GM12878 (cell line): ENCODE data around the gene H2AZ1. TPM values are rescaled to one million over a fixed set of nuclear protein-coding genes. Genes with fewer than 3 reads are reported as not detected.

Source experiments
- ASH2L ChIP-seq: fragments of 300-600, 200-600 bp; sonication (generic); IDR thresholded peaks from 2 replicates; pipeline ENCODE4 v1.6.1; 2017; ENCODE audit warnings: low read depth, mild to moderate bottlenecking, borderline replicate concordance
- JUNB ChIP-seq: IDR thresholded peaks from 2 replicates; pipeline ENCODE4 v1.6.1; 2016; ENCODE audit warnings: antibody characterized with exemption, mild to moderate bottlenecking
- PKNOX1 ChIP-seq: fragments of 450-650 bp; IDR thresholded peaks from 2 replicates; pipeline ENCODE4 v1.6.1; 2016; ENCODE audit warnings: mild to moderate bottlenecking
- POLR2A ChIP-seq: IDR thresholded peaks from 2 replicates; pipeline ENCODE4 v1.6.1; 2011; ENCODE audit warnings: low read depth, mild to moderate bottlenecking, low read length
- PRDM15 ChIP-seq: fragments of 450-650 bp; formaldehyde crosslinking; IDR thresholded peaks from 2 replicates; pipeline ENCODE4 v1.4.0; 2020; ENCODE audit warnings: mild to moderate bottlenecking, moderate library complexity
- RELB ChIP-seq: fragments of 450-650 bp; IDR thresholded peaks from 2 replicates; pipeline ENCODE4 v1.6.1; 2017; ENCODE audit warnings: low read depth, mild to moderate bottlenecking, moderate library complexity
- TAF1 ChIP-seq: IDR thresholded peaks from 2 replicates; pipeline ENCODE4 v1.6.1; 2011; ENCODE audit warnings: mild to moderate bottlenecking, low read depth, low read length, borderline replicate concordance
- ZNF274 ChIP-seq: IDR thresholded peaks from one replicate; pipeline ENCODE4 v1.8.0; 2011; ENCODE audit not compliant: insufficient read length, insufficient read depth
- polyA plus RNA-seq, 11 experiments: library from polyadenylated mRNA; depleted of rRNA in 4 of 11; unstranded in 6 of 11; stranded (reverse) in 5 of 11; fragments of >200 nt; fragmentation: Nextera tagmentation in 4 of 11; fragmentation: Illumina TruSeq in 1 of 11; extraction: Ambion mirVana in 4 of 11; extraction: Trizol in 1 of 11; gene quantifications; 1 replicate in 1 of 11; 2 replicates in 10 of 11; pipeline versions ENCODE4 v1.2.1 to v1.2.3, GENCODE V29; 2011 to 2016; ENCODE audit warnings: inconsistent platforms in 2 of 11, missing spikeins in 2 of 11, low read depth in 1 of 11
- total RNA-seq, 4 experiments: library from RNA; depleted of rRNA in 3 of 4; stranded (reverse); fragments of >200 nt in 3 of 4; fragmentation: Illumina TruSeq in 1 of 4; extraction: Trizol in 1 of 4; gene quantifications; 2 replicates each; pipeline versions ENCODE4 v1.2.1 to v1.2.3, GENCODE V29; 2013 to 2021
- TF ChIP-seq, protein P1 (sequence below), 3 experiments: IDR thresholded peaks in 2 of 3; conservative IDR thresholded peaks in 1 of 3; 2 replicates each; pipeline ENCODE4 v1.5.1; 2011; ENCODE audit warnings: low read depth in 3 of 3, low read length in 3 of 3, mild to moderate bottlenecking in 3 of 3, control low read depth in 2 of 3, moderate library complexity in 2 of 3, inconsistent platforms in 1 of 3, mixed read lengths in 1 of 3; ENCODE audit not compliant: control insufficient read depth in 2 of 3, insufficient read depth in 1 of 3; ENCODE audit errors: extremely low read depth in 1 of 3
- TF ChIP-seq, protein P2 (sequence below): fragments of 450-650 bp; IDR thresholded peaks from 2 replicates; pipeline ENCODE4 v1.6.1; 2018; ENCODE audit warnings: mild to moderate bottlenecking, low read depth, moderate library complexity; ENCODE audit not compliant: partially characterized antibody
- TF ChIP-seq, protein P3 (sequence below): fragments of 450-650 bp; IDR thresholded peaks from 2 replicates; pipeline ENCODE4 v1.6.1; 2017; ENCODE audit warnings: borderline replicate concordance

H2AZ1 gene
- total and polyA plus RNA-seq, 10 of the 15 experiments (the other 5 are each of a cell fraction or from before 2014, with no cell fraction given), result 652 to 4,800 (median 898) TPM

- peak; percentile 78 for TF ChIP-seq POLR2A
- TF ChIP-seq PRDM15, result 0 out of 2 replicates have a peak, but pooled peaks have one; percentile 59
- TF ChIP-seq, protein P1, sequence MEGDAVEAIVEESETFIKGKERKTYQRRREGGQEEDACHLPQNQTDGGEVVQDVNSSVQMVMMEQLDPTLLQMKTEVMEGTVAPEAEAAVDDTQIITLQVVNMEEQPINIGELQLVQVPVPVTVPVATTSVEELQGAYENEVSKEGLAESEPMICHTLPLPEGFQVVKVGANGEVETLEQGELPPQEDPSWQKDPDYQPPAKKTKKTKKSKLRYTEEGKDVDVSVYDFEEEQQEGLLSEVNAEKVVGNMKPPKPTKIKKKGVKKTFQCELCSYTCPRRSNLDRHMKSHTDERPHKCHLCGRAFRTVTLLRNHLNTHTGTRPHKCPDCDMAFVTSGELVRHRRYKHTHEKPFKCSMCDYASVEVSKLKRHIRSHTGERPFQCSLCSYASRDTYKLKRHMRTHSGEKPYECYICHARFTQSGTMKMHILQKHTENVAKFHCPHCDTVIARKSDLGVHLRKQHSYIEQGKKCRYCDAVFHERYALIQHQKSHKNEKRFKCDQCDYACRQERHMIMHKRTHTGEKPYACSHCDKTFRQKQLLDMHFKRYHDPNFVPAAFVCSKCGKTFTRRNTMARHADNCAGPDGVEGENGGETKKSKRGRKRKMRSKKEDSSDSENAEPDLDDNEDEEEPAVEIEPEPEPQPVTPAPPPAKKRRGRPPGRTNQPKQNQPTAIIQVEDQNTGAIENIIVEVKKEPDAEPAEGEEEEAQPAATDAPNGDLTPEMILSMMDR (IDR thresholded peaks at IDR 0.05 in 2 of 3, conservative IDR thresholded peaks at IDR 0.05 in 1 of 3; ENCODE audit: control insufficient read depth in 2 of 3, extremely low read depth in 1 of 3, insufficient read depth in 1 of 3, low read depth in 3 of 3, low read length in 3 of 3), result peak; percentile 86 to 94 (median 89)
- peak; percentile 71; the same call in 1 of the 2 replicates for TF ChIP-seq RELB
- TF ChIP-seq TAF1, result no peak
- TF ChIP-seq, protein P2, sequence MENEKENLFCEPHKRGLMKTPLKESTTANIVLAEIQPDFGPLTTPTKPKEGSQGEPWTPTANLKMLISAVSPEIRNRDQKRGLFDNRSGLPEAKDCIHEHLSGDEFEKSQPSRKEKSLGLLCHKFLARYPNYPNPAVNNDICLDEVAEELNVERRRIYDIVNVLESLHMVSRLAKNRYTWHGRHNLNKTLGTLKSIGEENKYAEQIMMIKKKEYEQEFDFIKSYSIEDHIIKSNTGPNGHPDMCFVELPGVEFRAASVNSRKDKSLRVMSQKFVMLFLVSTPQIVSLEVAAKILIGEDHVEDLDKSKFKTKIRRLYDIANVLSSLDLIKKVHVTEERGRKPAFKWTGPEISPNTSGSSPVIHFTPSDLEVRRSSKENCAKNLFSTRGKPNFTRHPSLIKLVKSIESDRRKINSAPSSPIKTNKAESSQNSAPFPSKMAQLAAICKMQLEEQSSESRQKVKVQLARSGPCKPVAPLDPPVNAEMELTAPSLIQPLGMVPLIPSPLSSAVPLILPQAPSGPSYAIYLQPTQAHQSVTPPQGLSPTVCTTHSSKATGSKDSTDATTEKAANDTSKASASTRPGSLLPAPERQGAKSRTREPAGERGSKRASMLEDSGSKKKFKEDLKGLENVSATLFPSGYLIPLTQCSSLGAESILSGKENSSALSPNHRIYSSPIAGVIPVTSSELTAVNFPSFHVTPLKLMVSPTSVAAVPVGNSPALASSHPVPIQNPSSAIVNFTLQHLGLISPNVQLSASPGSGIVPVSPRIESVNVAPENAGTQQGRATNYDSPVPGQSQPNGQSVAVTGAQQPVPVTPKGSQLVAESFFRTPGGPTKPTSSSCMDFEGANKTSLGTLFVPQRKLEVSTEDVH, result no peak
- TF ChIP-seq, protein P3, sequence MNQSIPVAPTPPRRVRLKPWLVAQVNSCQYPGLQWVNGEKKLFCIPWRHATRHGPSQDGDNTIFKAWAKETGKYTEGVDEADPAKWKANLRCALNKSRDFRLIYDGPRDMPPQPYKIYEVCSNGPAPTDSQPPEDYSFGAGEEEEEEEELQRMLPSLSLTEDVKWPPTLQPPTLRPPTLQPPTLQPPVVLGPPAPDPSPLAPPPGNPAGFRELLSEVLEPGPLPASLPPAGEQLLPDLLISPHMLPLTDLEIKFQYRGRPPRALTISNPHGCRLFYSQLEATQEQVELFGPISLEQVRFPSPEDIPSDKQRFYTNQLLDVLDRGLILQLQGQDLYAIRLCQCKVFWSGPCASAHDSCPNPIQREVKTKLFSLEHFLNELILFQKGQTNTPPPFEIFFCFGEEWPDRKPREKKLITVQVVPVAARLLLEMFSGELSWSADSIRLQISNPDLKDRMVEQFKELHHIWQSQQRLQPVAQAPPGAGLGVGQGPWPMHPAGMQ, result no peak
- no peak for TF ChIP-seq JUNB
- 0 out of 2 replicates have a peak, but pooled peaks have one; percentile 5 for TF ChIP-seq ASH2L
- TF ChIP-seq ZNF274, result no peak
- no peak for TF ChIP-seq PKNOX1
These were observed 759 bp downstream of the H2AZ1 start (continued) for GRCh38 chr4:99949034-99949998.
